Measurements from ENCODE around the gene SEC61G.

GRCh38 chr7:54769203-54769602, 10.2 kb upstream of the SEC61G start:
- no peak for TF ChIP-seq CTCF (IDR thresholded peaks at IDR 0.05)
- TF ChIP-seq POLR2A (IDR thresholded peaks at IDR 0.05) = no peak
